K562 (cell line): Measurements from ENCODE around the gene ZFYVE21. TPM values are rescaled to one million over a fixed set of nuclear protein-coding genes. Genes with fewer than 3 reads are reported as not detected.
A peak's percentile ranks its signal among the peaks of the same experiment; 100 is the strongest.

ENCODE experiments used
- CAMTA2 ChIP-seq: fragments of 250-450 bp; sonication (Bioruptor Pico); conservative IDR thresholded peaks from 2 replicates; pipeline ENCODE4 v1.5.1; 2022
- CBFA2T3 ChIP-seq: fragments of 450-650 bp; IDR thresholded peaks from 2 replicates; pipeline ENCODE4 v1.6.1; 2017
- CEBPG ChIP-seq, 3 experiments: fragments of 200-800 bp in 1 of 3; sonication (Bioruptor generic) in 1 of 3; sonication (generic) in 1 of 3; formaldehyde crosslinking in 1 of 3; IDR thresholded peaks in 2 of 3; conservative IDR thresholded peaks in 1 of 3; 2 replicates each; pipeline versions ENCODE4 v1.6.1 to v1.8.0; 2016 to 2022; ENCODE audit warnings: missing compliant biosample characterization in 2 of 3, missing genetic modification characterization in 2 of 3, mild to moderate bottlenecking in 1 of 3, missing genetic modification reagents in 1 of 3
- GATAD2A ChIP-seq: fragments of 450-650 bp; IDR thresholded peaks from 2 replicates; pipeline ENCODE4 v1.6.1; 2017
- HNRNPH1 ChIP-seq: fragments of 200-400 bp; formaldehyde crosslinking; optimal IDR thresholded peaks from 2 replicates; pipeline ENCODE3; 2017; ENCODE audit warnings: low read depth, mild to moderate bottlenecking, low read length, moderate library complexity
- KDM1A ChIP-seq, 2 experiments: fragments of 450-650 bp; IDR thresholded peaks; 2 replicates each; pipeline ENCODE4 v1.6.1; 2016; ENCODE audit warnings: mild to moderate bottlenecking in 2 of 2
- KLF13 ChIP-seq: fragments of 450-650 bp; IDR thresholded peaks from 2 replicates; pipeline ENCODE4 v1.6.1; 2016; ENCODE audit warnings: missing genetic modification characterization, low read depth, mild to moderate bottlenecking, missing compliant biosample characterization, moderate library complexity, borderline replicate concordance
- MAFG ChIP-seq: fragments of 450-650 bp; conservative IDR thresholded peaks from 2 replicates; pipeline ENCODE4 v1.6.1; 2016; ENCODE audit warnings: missing genetic modification characterization, missing compliant biosample characterization
- MYNN ChIP-seq, 2 experiments: sonication (generic); formaldehyde crosslinking in 1 of 2; IDR thresholded peaks; 2 replicates each; pipeline versions ENCODE4 v1.5.0 to v1.6.1; 2016 to 2020; ENCODE audit warnings: antibody characterized with exemption in 1 of 2, missing genetic modification reagents in 1 of 2
- PCBP1 ChIP-seq: fragments of 200-400 bp; formaldehyde crosslinking; IDR thresholded peaks from 2 replicates; pipeline ENCODE4 v1.6.1; 2018; ENCODE audit warnings: mild to moderate bottlenecking, low read depth, low read length; ENCODE audit not compliant: poor library complexity, severe bottlenecking
- RBFOX2 ChIP-seq: fragments of 200-400 bp; formaldehyde crosslinking; IDR thresholded peaks from 2 replicates; pipeline ENCODE4 v1.6.1; 2017; ENCODE audit warnings: low read depth, mild to moderate bottlenecking, low read length, moderate library complexity
- SUPT5H ChIP-seq: fragments of 450-650 bp; IDR thresholded peaks from 2 replicates; pipeline ENCODE4 v1.6.1; 2016
- TAF15 ChIP-seq: fragments of 200-400 bp; formaldehyde crosslinking; IDR thresholded peaks from 2 replicates; pipeline ENCODE4 v1.6.1; 2017; ENCODE audit warnings: mild to moderate bottlenecking, low read depth, low read length, moderate library complexity
- TEAD4 ChIP-seq, 2 experiments: sonication (generic) in 1 of 2; formaldehyde crosslinking in 1 of 2; IDR thresholded peaks; 2 replicates each; pipeline versions ENCODE4 v1.6.1 to v1.8.0; 2012 to 2022; ENCODE audit warnings: borderline replicate concordance in 1 of 2, inconsistent platforms in 1 of 2, low read length in 1 of 2, mild to moderate bottlenecking in 1 of 2, missing genetic modification reagents in 1 of 2
- ZNF584 ChIP-seq: fragments of 200-800 bp; sonication (Bioruptor generic); IDR thresholded peaks from 2 replicates; pipeline ENCODE4 v1.6.1; 2016; ENCODE audit warnings: low read depth, mild to moderate bottlenecking, missing genetic modification characterization, missing compliant biosample characterization
- polyA plus RNA-seq, 8 experiments: library from polyadenylated mRNA; depleted of rRNA in 4 of 8; stranded (reverse) in 5 of 8; unstranded in 3 of 8; fragments of >200 nt; fragmentation: Nextera tagmentation in 2 of 8; fragmentation: Illumina TruSeq in 1 of 8; extraction: Ambion mirVana in 2 of 8; extraction: Trizol in 1 of 8; gene quantifications; 2 replicates each; pipeline versions ENCODE4 v1.2.1 to v1.2.3, GENCODE V29; 2011 to 2014; ENCODE audit warnings: inconsistent platforms in 1 of 8, missing spikeins in 1 of 8
- total RNA-seq, 7 experiments: library from RNA; depleted of rRNA in 6 of 7; stranded (reverse); fragments of >200 nt in 6 of 7; fragmentation: Illumina TruSeq in 2 of 7; extraction: Trizol in 2 of 7; gene quantifications; 2 replicates each; pipeline versions ENCODE4 v1.2.1 to v1.2.3, GENCODE V29; 2011 to 2021; ENCODE audit warnings: low replicate concordance in 1 of 7
- TF ChIP-seq, protein P1 (sequence below): fragments of 200-800 bp; sonication (Bioruptor generic); IDR thresholded peaks from 2 replicates; pipeline ENCODE4 v1.6.1; 2016; ENCODE audit warnings: missing genetic modification characterization, missing compliant biosample characterization
- TF ChIP-seq, protein P2 (sequence below): sonication (generic); formaldehyde crosslinking; IDR thresholded peaks from 2 replicates; pipeline ENCODE4 v1.9.0; 2022; ENCODE audit warnings: mild to moderate bottlenecking, missing genetic modification reagents
- TF ChIP-seq, protein P3 (sequence below): sonication (generic); formaldehyde crosslinking; IDR thresholded peaks from 2 replicates; pipeline ENCODE4 v1.9.0; 2022; ENCODE audit warnings: mild to moderate bottlenecking, missing genetic modification reagents
- TF ChIP-seq, protein P4 (sequence below): sonication (generic); formaldehyde crosslinking; IDR thresholded peaks from 2 replicates; pipeline ENCODE4 v1.8.0; 2022; ENCODE audit warnings: mild to moderate bottlenecking, missing genetic modification reagents

ZFYVE21 gene
- total and polyA plus RNA-seq, 9 of the 15 experiments (the other 6 are each of a cell fraction or from before 2014, with no cell fraction given), result 0.90 to 23.1 (median 15.6) TPM

DNA sequence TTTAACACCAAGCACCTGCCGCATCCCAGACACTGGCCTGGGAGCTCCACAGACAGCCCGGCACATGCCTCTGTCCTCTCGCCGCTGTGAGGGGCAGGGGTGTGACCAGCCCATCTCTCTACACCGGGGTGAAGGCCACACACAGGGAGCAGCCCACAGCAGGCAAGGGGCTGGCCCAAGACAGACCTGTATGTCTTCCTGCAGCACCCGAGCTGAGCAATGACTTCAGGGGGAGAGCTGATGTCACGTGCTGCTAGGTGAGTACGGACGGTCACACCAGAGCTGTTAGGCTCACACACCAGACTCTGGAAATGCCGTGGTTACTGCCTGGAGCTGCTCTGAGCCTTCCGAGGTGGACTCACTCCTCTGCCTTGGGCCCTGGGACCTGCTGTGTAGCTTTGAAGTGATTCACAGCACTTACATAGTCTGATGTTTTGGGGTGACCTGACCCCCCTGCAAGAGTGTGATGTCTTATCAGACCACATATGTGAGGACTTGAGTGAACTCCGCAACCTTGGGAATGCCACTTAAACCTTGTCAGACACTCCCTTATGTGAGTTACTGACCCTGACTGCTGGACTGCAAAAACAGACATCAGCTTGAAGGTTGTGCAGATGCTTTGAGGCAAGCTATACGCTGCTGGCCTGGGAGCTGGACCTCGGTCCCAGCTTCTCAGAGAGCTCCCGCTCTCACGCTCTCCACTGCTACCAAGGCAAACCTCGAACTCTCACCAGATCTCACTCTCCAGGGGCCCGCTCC lies 2.1 kb upstream of the ZFYVE21 start (continued):
- TF ChIP-seq, protein P1, sequence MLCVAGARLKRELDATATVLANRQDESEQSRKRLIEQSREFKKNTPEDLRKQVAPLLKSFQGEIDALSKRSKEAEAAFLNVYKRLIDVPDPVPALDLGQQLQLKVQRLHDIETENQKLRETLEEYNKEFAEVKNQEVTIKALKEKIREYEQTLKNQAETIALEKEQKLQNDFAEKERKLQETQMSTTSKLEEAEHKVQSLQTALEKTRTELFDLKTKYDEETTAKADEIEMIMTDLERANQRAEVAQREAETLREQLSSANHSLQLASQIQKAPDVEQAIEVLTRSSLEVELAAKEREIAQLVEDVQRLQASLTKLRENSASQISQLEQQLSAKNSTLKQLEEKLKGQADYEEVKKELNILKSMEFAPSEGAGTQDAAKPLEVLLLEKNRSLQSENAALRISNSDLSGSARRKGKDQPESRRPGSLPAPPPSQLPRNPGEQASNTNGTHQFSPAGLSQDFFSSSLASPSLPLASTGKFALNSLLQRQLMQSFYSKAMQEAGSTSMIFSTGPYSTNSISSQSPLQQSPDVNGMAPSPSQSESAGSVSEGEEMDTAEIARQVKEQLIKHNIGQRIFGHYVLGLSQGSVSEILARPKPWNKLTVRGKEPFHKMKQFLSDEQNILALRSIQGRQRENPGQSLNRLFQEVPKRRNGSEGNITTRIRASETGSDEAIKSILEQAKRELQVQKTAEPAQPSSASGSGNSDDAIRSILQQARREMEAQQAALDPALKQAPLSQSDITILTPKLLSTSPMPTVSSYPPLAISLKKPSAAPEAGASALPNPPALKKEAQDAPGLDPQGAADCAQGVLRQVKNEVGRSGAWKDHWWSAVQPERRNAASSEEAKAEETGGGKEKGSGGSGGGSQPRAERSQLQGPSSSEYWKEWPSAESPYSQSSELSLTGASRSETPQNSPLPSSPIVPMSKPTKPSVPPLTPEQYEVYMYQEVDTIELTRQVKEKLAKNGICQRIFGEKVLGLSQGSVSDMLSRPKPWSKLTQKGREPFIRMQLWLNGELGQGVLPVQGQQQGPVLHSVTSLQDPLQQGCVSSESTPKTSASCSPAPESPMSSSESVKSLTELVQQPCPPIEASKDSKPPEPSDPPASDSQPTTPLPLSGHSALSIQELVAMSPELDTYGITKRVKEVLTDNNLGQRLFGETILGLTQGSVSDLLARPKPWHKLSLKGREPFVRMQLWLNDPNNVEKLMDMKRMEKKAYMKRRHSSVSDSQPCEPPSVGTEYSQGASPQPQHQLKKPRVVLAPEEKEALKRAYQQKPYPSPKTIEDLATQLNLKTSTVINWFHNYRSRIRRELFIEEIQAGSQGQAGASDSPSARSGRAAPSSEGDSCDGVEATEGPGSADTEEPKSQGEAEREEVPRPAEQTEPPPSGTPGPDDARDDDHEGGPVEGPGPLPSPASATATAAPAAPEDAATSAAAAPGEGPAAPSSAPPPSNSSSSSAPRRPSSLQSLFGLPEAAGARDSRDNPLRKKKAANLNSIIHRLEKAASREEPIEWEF (CRISPR knock-in tag), result no peak
- TF ChIP-seq CAMTA2 (CRISPR knock-in tag), result no peak
- TF ChIP-seq TAF15, result no peak
- TF ChIP-seq CBFA2T3, result peak; percentile 68
- TF ChIP-seq TEAD4 (IDR thresholded peaks at IDR 0.05; ENCODE audit: low read length), result 0 out of 2 replicates have a peak, but pooled peaks have one; percentile 15
- TF ChIP-seq TEAD4 (CRISPR knock-in tag; IDR thresholded peaks at IDR 0.05; ENCODE audit: borderline replicate concordance), result no peak
- TF ChIP-seq, protein P2, sequence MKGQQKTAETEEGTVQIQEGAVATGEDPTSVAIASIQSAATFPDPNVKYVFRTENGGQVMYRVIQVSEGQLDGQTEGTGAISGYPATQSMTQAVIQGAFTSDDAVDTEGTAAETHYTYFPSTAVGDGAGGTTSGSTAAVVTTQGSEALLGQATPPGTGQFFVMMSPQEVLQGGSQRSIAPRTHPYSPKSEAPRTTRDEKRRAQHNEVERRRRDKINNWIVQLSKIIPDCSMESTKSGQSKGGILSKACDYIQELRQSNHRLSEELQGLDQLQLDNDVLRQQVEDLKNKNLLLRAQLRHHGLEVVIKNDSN (CRISPR knock-in tag), result peak; percentile 63
- no peak for TF ChIP-seq HNRNPH1
- 0 out of 4 replicates have a peak, but pooled peaks of 1 of the 2 experiments have one; percentile 33 for TF ChIP-seq KDM1A (IDR thresholded peaks at IDR 0.05)
- TF ChIP-seq, protein P3, sequence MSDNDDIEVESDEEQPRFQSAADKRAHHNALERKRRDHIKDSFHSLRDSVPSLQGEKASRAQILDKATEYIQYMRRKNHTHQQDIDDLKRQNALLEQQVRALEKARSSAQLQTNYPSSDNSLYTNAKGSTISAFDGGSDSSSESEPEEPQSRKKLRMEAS, result peak; percentile 23; the same call in 1 of the 2 replicates
- TF ChIP-seq CEBPG (CRISPR knock-in tag; IDR thresholded peaks at IDR 0.05), result 0 out of 2 replicates have a peak, but pooled peaks have one; percentile 12
- no peak for TF ChIP-seq CEBPG (tag; conservative IDR thresholded peaks at IDR 0.05 in 1 of 2, IDR thresholded peaks at IDR 0.05 in 1 of 2)
- TF ChIP-seq GATAD2A, result no peak
- TF ChIP-seq, protein P4, sequence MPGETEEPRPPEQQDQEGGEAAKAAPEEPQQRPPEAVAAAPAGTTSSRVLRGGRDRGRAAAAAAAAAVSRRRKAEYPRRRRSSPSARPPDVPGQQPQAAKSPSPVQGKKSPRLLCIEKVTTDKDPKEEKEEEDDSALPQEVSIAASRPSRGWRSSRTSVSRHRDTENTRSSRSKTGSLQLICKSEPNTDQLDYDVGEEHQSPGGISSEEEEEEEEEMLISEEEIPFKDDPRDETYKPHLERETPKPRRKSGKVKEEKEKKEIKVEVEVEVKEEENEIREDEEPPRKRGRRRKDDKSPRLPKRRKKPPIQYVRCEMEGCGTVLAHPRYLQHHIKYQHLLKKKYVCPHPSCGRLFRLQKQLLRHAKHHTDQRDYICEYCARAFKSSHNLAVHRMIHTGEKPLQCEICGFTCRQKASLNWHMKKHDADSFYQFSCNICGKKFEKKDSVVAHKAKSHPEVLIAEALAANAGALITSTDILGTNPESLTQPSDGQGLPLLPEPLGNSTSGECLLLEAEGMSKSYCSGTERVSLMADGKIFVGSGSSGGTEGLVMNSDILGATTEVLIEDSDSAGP (CRISPR knock-in tag), result no peak
- no peak for TF ChIP-seq ZNF584 (CRISPR knock-in tag)
- TF ChIP-seq SUPT5H, result no peak
- TF ChIP-seq PCBP1, result no peak
- 0 out of 2 replicates have a peak, but pooled peaks have one; percentile 4 for TF ChIP-seq RBFOX2
- TF ChIP-seq MYNN (IDR thresholded peaks at IDR 0.05), result no peak
- no peak for TF ChIP-seq MYNN (CRISPR knock-in tag; IDR thresholded peaks at IDR 0.05)
- TF ChIP-seq KLF13, result no peak
- no peak for TF ChIP-seq MAFG
